Stimulated activated CD8-positive, alpha-beta memory T cell treated with anti-CD3 and anti-CD28 coated beads, Interleukin-15, amount 100 ng/mL, for 1 hour (primary cell): ENCODE results near the gene TMEM30B.
A peak's percentile ranks its signal among the peaks of the same experiment; 100 is the strongest.
"Not testable (repeated sequence)": the region's sequence is repeated elsewhere in the genome, so short reads cannot be mapped to it uniquely, and the experiment has no call there.

Experiments used
- DNase-seq: peaks from one replicate; pipeline ENCODE4 v3.0.0-alpha.2; 2020; ENCODE audit warnings: low read depth

The TMEM30B gene

DNA sequence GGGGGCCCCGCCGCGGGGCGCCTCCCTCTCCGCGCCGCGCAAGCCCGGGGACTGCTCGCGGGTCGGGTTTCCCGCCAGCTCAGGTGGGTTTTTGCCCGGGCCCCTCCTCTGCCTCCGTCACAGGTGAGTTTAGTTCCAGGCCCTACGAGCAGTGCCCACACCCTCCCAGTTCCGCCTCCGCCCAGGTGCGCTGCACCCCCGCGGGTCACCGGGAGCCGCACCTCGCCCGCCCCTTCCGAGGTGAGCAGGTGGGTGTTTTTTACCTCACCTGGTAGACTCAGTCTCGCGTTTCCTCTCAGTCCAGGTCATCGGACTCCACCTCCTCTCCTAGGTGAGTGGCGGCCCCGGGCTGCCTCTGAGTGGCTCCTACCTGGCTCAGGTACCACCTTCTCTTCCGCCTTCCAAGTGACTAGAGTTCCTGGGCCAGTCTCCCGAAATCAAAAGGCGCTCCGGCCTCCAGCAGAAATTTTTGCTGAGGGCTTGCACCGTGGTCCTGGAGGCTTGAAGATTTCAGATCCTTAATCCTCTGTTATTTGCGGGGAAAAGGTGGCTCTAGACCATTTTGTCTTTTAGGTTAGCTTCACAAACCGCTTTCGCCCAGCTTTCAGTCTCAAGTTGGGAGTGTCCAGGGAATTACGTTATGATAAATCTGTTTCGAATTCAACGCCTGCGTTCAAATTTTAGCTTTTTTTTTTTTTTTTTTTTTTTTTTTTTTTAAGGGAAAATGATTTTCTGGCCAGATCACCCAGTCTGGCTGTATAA lies at the start of gene TMEM30B:
TMEM30B (minus strand) TSS at position 153 of the 762 bp plus-strand sequence. CDS start 191 bp downstream, outside the sequence.
- DNase-seq: no peak

- DNase-seq: no peak
Measured at GRCh38 chr14:61330511-61330910, 49.4 kb upstream of the TMEM30B start.

- DNase-seq: no peak
Measured at GRCh38 chr14:61329478-61330051, 48.4 kb upstream of the TMEM30B start.

GRCh38 chr14:61328626-61329262 lies 47.6 kb upstream of the TMEM30B start:
- no peak for DNase-seq

DNA sequence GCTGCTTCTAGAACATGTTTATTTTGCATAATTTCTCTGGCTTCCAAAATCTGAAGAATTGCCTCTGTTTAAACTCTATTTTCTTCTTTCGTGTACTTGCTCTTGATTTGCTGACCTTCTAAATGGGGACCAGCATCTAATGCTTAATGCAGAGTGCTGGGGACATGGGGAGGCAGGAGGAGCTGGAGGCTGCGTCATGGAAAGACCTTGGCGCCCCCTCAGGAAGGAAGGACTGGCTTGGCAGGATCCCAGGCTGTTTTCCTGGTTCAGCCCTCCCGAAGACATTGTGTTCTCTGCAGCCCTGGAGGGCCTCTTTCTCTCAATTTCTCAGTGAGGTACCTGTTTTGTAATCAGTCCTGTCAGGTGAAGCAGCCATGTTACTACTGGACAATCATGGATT lies 45.7 kb upstream of the TMEM30B start:
- no peak for DNase-seq

DNA sequence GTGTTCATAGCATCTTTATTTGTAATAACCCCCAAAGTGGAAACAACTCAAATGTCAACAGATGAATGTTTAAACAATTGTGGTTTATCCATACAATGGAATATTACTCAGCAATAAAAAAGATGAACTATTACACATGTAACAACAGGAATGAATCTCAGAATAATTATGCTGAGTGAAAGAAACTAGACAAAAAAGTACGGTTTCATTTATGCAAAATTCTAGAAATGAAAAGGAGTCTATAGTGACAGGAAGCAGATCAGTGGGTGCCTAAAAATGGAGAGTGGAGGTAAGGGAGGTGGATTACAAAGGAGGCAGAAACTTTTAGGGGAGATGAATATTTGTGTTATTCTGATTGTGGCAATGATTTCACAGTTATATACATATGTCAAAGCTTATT lies 45.0 kb upstream of the TMEM30B start:
- DNase-seq: no peak

- DNase-seq: no peak
Measured at GRCh38 chr14:61325166-61325565, 44.0 kb upstream of the TMEM30B start.

- DNase-seq: no peak
Measured at GRCh38 chr14:61323970-61324369, 42.8 kb upstream of the TMEM30B start.

- no peak for DNase-seq
Measured at GRCh38 chr14:61322799-61323290, 41.7 kb upstream of the TMEM30B start.

- DNase-seq: no peak
Measured at GRCh38 chr14:61322011-61322798, 41.1 kb upstream of the TMEM30B start.

- DNase-seq: peak; percentile 64
Measured at GRCh38 chr14:61321385-61322010, 40.4 kb upstream of the TMEM30B start, which contains the start of gene PRKCH. PRKCH (plus strand) TSS chr14:61321579; CDS start chr14:61322102, 523 bp downstream.

DNA sequence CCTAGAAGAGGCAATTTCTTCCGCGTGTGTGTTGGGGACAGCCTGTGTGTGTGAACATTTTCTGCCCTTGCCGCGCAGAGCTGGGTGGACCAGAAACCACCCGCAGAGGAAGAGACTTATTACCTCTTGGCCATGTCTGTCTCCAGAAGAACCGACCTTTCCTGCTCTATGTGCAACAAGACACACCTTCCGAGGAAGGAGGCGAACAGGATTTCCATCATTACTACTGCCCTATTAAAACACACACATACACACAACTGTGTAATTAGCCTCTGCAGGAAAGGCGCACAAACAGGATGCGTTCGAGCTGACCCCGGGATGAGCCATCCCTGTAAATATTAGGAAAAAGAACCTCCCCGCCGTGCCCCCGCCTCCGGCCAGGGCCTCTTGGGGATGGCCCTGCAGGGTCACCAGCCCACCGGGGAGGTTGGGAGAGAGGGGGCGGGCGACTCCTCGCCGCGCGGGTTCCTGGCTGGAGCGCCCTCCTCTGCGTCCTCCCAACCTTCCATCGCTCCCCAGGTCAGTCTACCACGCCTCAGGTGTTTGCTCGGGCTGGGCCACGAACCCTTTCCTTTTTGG lies 39.8 kb upstream of the TMEM30B start:
- no peak for DNase-seq

DNA sequence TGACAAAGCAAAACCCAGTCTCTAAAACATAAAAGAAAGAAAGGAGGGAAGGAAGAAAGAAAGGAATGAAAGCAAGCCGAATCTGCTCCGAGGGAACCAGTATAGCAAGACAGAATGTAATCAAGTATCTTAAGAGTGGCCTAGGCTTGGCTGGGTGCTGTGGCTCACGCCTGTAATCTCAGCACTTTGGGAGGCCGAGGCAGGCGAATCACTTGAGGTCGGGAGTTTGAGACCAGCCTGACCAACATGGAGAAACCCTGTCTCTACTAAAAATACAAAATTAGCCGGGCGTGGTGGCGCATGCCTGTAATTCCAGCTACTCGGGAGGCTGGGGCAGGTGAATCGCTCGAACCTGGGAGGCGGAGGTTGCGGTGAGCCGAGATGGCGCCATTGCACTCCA lies 39.0 kb upstream of the TMEM30B start:
- DNase-seq: not testable (repeated sequence)

GRCh38 chr14:61319706-61320105 lies 38.6 kb upstream of the TMEM30B start:
- no peak for DNase-seq

- DNase-seq: no peak
Measured at GRCh38 chr14:61319086-61319485, 37.9 kb upstream of the TMEM30B start.

DNA sequence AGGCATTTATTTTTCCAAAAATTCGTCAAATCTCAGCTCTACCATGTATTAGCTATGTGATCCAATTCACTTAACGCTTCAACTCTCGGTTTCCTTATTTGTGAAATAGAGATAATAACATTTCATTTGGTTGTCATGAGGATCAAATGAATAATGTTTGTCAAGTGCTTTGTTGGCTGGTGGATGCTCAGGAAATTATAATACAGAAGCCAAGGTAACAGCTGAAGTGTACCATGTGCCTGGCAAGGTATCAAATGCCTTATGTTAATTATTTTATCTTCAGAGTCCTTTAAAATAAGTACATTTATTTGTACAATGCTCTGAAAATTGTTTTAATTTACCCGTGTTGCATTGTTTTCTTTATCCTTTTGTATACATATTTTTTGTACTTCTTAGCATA lies 34.2 kb upstream of the TMEM30B start:
- DNase-seq: no peak

- DNase-seq: not testable (repeated sequence)
Measured at GRCh38 chr14:61308701-61309100, 27.6 kb upstream of the TMEM30B start.

DNA sequence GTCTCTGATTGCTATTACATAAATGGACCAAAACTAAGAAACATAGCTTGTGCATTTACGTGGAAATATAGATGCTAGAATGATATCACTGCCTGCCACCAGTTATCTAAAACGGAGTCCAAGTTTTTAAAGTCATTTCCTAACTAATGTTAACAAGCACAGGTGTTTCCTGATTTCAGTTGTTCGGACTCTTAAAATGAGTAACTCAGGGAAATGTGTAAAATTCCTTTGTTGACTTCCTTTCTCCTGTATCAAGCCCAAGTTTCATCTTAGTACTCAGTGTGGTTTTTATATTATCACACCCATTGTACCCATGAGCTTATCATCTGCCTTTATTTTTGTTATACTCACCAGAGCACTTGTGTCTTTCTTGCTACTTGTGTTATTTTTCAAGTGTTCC lies 27.1 kb upstream of the TMEM30B start:
- no peak for DNase-seq

DNA sequence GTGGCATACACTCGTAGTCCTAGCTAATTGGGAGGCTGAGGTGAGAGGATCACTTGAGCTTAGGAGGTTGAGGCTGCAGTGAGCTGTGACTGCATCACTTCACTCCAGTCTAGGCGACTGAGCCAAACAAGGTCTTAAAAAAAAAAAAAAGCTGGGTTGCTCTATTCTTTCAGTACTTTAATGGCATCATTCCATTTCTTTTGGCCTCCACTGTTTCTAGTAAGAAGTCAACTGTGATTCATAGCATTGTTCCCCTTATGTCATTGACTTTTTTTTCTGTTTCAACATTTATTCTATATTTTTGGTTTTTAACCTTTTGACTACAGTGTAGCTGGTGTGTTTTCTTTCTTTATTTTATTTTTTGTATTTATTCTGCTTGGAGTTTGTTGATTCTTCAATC lies 23.6 kb upstream of the TMEM30B start:
- no peak for DNase-seq

- no peak for DNase-seq
Measured at GRCh38 chr14:61300754-61301153, 19.6 kb upstream of the TMEM30B start.

DNA sequence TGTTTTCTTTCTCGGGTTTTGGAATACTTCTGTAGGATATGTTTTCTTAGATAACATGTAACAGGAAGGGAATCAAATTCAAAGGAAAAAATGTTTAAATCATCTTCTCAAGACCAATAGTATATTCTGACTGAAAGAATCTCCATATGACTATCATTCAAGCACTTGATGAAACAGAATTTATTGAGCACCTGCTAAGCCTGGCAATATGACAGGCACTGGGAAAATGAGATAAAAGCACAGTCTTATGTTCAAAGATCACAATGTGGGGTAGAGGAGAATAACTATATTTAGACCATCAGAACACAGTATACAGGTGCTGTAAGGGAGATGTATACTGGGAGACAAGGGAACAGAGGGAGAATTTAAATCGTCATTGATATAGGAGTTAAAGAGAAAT lies 19.1 kb upstream of the TMEM30B start:
- no peak for DNase-seq
